Vagina (tissue), 2 donors: ENCODE results near the gene RIT2. TPM values are rescaled to one million over a fixed set of nuclear protein-coding genes. Genes with fewer than 3 reads are reported as not detected.

Experiments used
- DNase-seq, 2 donors: peaks; one replicate each; pipeline ENCODE4 v3.0.0-alpha.2; 2017; ENCODE audit errors: extremely low spot score in 2 of 2
- H3K27ac ChIP-seq: fragments of 200-600 bp; sonication (generic); one replicate; pipeline ENCODE4 v1.5.1; 2019
- H3K27me3 ChIP-seq: fragments of 200-600 bp; sonication (generic); one replicate; pipeline ENCODE4 v1.5.1; 2019
- H3K36me3 ChIP-seq, 2 donors: fragments of 200-600 bp; sonication (generic); one replicate each; pipeline ENCODE4 v1.5.1; 2017 to 2019
- H3K4me1 ChIP-seq: fragments of 200-600 bp; sonication (generic); one replicate; pipeline ENCODE4 v1.5.1; 2019
- H3K4me3 ChIP-seq, 2 donors: fragments of 200-600 bp; sonication (generic); 1 replicate in 1 of 2; 2 replicates in 1 of 2; pipeline ENCODE4 v1.5.1; 2016 to 2019
- H3K9me3 ChIP-seq: fragments of 200-600 bp; sonication (generic); one replicate; pipeline ENCODE4 v1.5.1; 2019
- CTCF ChIP-seq, 3 experiments: fragments of 450-650 bp in 2 of 3; fragments of 200-600 bp in 1 of 3; sonication (generic) in 1 of 3; IDR thresholded peaks; one replicate each; pipeline ENCODE4 v1.5.1; 2017 to 2019; ENCODE audit warnings: antibody characterized with exemption in 3 of 3, mild to moderate bottlenecking in 2 of 3, moderate library complexity in 2 of 3
- POLR2A ChIP-seq, 2 donors: fragments of 450-650 bp; IDR thresholded peaks; one replicate each; pipeline ENCODE4 v1.6.1; 2017; ENCODE audit warnings: antibody characterized with exemption in 2 of 2, mild to moderate bottlenecking in 2 of 2, moderate library complexity in 2 of 2
- POLR2AphosphoS5 ChIP-seq, 2 donors: sonication (generic); formaldehyde crosslinking; IDR thresholded peaks; one replicate each; pipeline ENCODE4 v1.9.0; 2017; ENCODE audit warnings: antibody characterized with exemption in 2 of 2, mild to moderate bottlenecking in 2 of 2, low read depth in 1 of 2; ENCODE audit not compliant: insufficient read depth in 1 of 2
- intact Hi-C: fragments of 100-400 bp; cut with DNase I; formaldehyde crosslinking; loops from one replicate; pipeline ENCODE4 v1.15.1; 2023
- total RNA-seq: library from RNA; depleted of rRNA; stranded (reverse); fragments of >200 nt; gene quantifications from one replicate; pipeline ENCODE4 v1.2.3, GENCODE V29; 2016

The RIT2 gene
- total RNA-seq, 1 donor from 2014 or later: not detected

- TF ChIP-seq POLR2A (IDR thresholded peaks at IDR 0.05) (no peak), CTCF (IDR thresholded peaks at IDR 0.05) (no peak), POLR2AphosphoS5 (IDR thresholded peaks at IDR 0.05; ENCODE audit: insufficient read depth in 1 of 2, low read depth in 1 of 2) (no peak)
- H3K4me1 ChIP-seq: no peaks in the 10 kb centered on the region
- no peaks in the 10 kb centered on the region for H3K36me3 ChIP-seq
- no peaks in the 10 kb centered on the region for H3K9me3 ChIP-seq
- DNase-seq: no peak
- H3K27me3 ChIP-seq: no peaks in the 10 kb centered on the region
- no peak overlapping the region for H3K27ac ChIP-seq
- intact Hi-C loops: no loop called here
- H3K4me3 ChIP-seq: no peak overlapping the region
These were observed 322.8 kb downstream of the RIT2 start for GRCh38 chr18:42792731-42793130.

- intact Hi-C loops: no loop called here
- no peak for TF ChIP-seq POLR2AphosphoS5 (IDR thresholded peaks at IDR 0.05; ENCODE audit: insufficient read depth in 1 of 2, low read depth in 1 of 2)
- TF ChIP-seq CTCF (IDR thresholded peaks at IDR 0.05): no peak
- no peak for TF ChIP-seq POLR2A (IDR thresholded peaks at IDR 0.05)
- H3K4me3 ChIP-seq: no peak overlapping the region
- H3K9me3 ChIP-seq: no peaks in the 10 kb centered on the region
- peaks cover 7% of the 10 kb centered on the region for H3K4me1 ChIP-seq
- H3K36me3 ChIP-seq: no peaks in the 10 kb centered on the region
- H3K27ac ChIP-seq: no peak overlapping the region
- no peaks in the 10 kb centered on the region for H3K27me3 ChIP-seq
- no peak for DNase-seq
These were observed 330.9 kb downstream of the RIT2 start for GRCh38 chr18:42784632-42785031.

GRCh38 chr18:42782929-42783328 is 332.6 kb downstream of the RIT2 start:
- Histone ChIP-seq H3K36me3 (no peaks in the 10 kb centered on the region), H3K27ac (no peak overlapping the region), H3K4me3 (no peak overlapping the region), H3K4me1 (peaks cover 7% of the 10 kb centered on the region), H3K27me3 (no peaks in the 10 kb centered on the region), H3K9me3 (no peaks in the 10 kb centered on the region)
- intact Hi-C loops: no loop called here
- TF ChIP-seq POLR2A (IDR thresholded peaks at IDR 0.05) (no peak), CTCF (IDR thresholded peaks at IDR 0.05) (no peak)
- no peak for DNase-seq

- Histone ChIP-seq H3K36me3 (no peaks in the 10 kb centered on the region), H3K9me3 (no peaks in the 10 kb centered on the region), H3K27me3 (no peaks in the 10 kb centered on the region), H3K4me3 (no peak overlapping the region), H3K27ac (no peak overlapping the region), H3K4me1 (peaks cover 7% of the 10 kb centered on the region)
- no peak for DNase-seq
- intact Hi-C loops: no loop called here
- TF ChIP-seq CTCF (IDR thresholded peaks at IDR 0.05) (no peak), POLR2A (IDR thresholded peaks at IDR 0.05) (no peak), POLR2AphosphoS5 (IDR thresholded peaks at IDR 0.05; ENCODE audit: insufficient read depth in 1 of 2, low read depth in 1 of 2) (no peak)
These were observed 334.1 kb downstream of the RIT2 start for GRCh38 chr18:42781298-42781815.

GRCh38 chr18:42780171-42780570 is 335.3 kb downstream of the RIT2 start:
- TF ChIP-seq POLR2AphosphoS5 (IDR thresholded peaks at IDR 0.05; ENCODE audit: insufficient read depth in 1 of 2, low read depth in 1 of 2) (no peak), CTCF (IDR thresholded peaks at IDR 0.05) (no peak), POLR2A (IDR thresholded peaks at IDR 0.05) (no peak)
- H3K4me3 ChIP-seq: no peak overlapping the region
- H3K4me1 ChIP-seq: peaks cover 7% of the 10 kb centered on the region
- H3K27ac ChIP-seq: no peak overlapping the region
- no peaks in the 10 kb centered on the region for H3K27me3 ChIP-seq
- H3K9me3 ChIP-seq: no peaks in the 10 kb centered on the region
- no peak for DNase-seq
- intact Hi-C loops: no loop called here
- no peaks in the 10 kb centered on the region for H3K36me3 ChIP-seq
